Left cardiac atrium (tissue), 4 donors: Measurements from ENCODE around the gene MROH2A. TPM values are rescaled to one million over a fixed set of nuclear protein-coding genes. Genes with fewer than 3 reads are reported as not detected.

Source experiments
- ATAC-seq, 2 donors: fragments of 200-7000 bp; cut with Tn5 transposase; one replicate each; pipeline ENCODE4 v1.9.1; 2020; ENCODE audit warnings: mild to moderate bottlenecking in 2 of 2, moderate library complexity in 2 of 2
- DNase-seq: peaks from one replicate; pipeline ENCODE4 v3.0.0-alpha.2; 2020
- intact Hi-C, 2 donors: fragments of 100-400 bp; cut with DNase I; formaldehyde crosslinking; loops; one replicate each; pipeline versions ENCODE4 v1.14.1 to v1.15.1; 2022 to 2023
- total RNA-seq, 2 donors: library from RNA; stranded (reverse); fragmentation: NEBNext Ultra II Directional; extraction: Animal tissue kit (Norgen Biotek cat#: 25700); gene quantifications; one replicate each; pipeline ENCODE4 v1.2.1, GENCODE V29; 2021
- donor health status: DM: no; HTN: yes; CAD: no.
- donor health status: DM: no; HTN: yes; CAD: no; lungs with severe emphysema.
- donor health status: DM: yes; HTN: yes; CAD: no.
- donor health status: Dilated cardiomyopathy.

MROH2A gene
- total RNA-seq, 2 donors from 2014 or later = not detected

DNA sequence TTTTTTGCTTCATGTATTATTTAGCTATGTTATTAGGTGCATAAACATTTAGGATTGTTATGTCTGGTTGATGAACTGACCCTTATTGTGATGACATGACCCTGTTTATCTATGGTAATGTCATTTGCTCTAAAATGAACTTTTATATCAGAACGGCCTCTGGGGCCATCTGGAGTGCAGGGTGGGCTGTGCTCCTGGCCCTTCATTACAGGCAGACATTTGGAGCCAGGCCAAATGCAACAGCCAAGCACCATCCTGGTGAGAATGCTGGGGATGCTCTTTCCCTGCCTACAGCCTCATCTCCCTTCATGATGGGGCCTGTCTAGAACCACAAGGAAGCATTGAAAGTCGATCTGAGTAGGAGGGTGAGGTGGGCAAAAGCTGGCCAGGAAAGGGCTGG lies 38.2 kb downstream of the MROH2A start:
- no peak for DNase-seq
- intact Hi-C loops = no loop called here
- ATAC-seq = no peak

DNA sequence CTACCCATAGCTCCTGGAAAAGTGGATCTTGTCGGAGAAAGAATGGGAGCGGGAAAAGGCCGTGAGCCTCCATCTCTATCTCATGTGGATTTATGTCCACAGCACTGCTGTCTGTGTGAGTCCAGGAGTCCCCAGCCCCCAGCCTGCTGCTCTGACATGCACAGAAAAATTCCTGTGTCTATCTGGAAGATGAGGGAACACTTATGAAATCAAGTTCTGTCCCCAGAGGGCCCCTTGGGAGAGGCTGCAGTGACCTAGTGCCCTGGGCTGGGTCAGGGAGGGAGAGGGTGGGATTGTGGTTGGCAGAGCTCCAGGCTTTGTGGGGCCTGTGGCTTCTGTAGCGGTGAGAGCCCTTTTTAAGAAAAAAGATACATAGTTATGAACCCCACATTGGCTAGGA lies 38.6 kb downstream of the MROH2A start:
- intact Hi-C loops = no loop called here
- no peak for ATAC-seq
- DNase-seq = no peak

DNA sequence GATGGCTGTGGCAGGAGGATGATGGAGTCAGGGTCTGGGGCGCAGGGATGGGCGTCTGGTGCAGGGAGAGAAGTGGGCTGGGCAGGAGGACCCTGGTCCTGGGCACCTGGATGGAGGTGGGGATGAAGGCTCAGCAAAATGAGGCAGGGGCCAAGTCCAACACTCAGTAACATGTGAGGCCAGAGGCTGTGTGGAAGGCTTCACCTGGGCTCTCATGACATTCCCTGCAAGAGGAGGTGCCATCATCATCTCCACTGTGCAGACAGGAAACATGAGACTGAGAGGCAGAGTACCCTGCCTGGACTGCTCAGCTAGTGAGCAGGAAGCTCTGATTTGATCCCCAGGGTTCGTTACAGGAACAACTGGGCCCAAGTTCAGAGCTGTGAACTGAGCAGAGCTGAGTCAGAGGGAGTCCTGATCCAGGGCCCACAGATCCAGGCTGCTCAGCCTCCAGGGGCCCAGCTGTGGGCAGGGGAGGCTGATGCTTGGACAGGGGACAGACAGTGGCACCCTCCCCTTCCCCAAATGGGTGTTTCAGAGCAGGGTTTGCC lies 39.3 kb downstream of the MROH2A start:
- DNase-seq (no peak), ATAC-seq (peak; percentile 31 to 51)
- intact Hi-C loops = no loop called here

DNA sequence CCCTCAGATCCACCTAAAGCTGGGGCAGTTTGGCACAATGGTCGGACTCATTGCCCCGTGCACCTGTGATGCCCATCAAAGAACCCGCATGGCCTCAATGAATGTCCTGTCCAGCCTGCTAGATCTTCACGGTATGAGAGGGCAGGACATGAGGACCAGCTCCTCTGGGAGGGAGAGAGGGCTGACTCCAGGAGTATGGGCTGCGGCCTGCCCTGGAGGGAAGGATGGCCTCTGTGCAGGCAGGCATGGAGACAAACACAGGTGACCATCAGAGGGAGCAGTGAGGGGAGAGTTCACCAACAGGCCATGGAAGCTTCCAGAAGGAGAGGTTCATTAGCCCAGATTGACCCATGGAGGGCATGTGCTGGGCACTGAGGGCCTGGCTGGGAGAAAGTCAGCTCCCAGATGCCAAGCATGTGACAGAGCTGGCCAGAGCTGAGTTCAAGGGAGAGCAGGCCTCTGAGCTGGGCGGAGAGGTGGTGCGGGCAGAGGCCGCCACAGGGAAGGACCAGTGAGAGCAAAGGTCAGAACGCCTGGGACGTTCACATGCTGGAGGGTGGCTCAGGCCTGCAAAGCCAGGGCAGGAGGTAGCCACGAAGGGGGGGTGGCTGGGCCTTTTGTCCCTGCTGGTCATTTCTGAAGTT lies 40.0 kb downstream of the MROH2A start:
- no peak for DNase-seq
- no peak for ATAC-seq
- intact Hi-C loops = no loop called here

DNA sequence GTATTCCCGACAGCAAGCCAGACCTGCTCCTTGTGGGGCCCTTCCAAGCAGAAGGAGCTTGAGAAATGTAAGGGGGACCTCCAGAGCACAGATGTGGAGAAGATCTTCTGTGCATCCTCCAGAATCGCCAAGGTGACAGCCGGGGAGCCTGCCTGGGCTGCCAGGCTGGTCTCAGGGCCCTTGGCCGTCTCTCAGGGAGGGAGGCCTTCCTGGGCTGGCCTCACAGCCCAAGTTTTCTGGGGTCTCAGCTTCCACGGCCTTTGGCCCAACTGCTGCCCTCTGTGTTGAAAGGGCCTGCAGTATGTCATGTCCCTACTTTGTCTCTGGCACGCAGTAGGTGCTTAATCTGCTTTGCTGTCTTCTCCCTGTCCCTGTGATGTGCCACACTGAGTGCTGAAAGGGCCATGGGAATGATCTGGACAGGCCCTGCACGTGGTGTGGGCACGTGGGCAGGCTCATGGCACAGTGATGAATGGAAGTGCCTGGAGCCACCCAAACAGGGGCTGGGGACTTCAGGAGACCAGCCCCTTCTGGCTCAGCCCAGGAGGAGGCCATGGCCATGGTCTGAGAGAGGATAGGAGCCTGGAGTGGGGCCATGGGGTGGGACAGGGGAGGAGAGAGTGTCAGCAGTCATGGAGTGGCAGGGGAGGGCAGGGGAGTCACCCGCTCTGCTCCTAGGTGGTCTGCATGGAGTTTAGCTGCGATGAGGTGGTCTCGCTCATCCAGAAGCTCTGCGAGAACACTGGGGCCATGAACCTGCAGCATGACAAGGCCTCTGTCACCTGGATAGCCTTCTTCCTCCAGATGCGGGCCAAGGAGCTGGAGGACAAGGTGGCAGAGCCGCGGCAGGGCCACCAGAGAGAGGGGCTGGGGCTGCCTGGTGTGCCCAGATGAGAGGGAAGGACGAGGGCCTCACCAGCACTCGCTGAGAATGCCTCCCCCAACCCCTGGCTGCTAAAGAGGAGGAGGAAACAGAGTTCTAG lies 40.8 kb downstream of the MROH2A start:
- intact Hi-C loops = no loop called here
- DNase-seq (no peak), ATAC-seq (no peak)

DNA sequence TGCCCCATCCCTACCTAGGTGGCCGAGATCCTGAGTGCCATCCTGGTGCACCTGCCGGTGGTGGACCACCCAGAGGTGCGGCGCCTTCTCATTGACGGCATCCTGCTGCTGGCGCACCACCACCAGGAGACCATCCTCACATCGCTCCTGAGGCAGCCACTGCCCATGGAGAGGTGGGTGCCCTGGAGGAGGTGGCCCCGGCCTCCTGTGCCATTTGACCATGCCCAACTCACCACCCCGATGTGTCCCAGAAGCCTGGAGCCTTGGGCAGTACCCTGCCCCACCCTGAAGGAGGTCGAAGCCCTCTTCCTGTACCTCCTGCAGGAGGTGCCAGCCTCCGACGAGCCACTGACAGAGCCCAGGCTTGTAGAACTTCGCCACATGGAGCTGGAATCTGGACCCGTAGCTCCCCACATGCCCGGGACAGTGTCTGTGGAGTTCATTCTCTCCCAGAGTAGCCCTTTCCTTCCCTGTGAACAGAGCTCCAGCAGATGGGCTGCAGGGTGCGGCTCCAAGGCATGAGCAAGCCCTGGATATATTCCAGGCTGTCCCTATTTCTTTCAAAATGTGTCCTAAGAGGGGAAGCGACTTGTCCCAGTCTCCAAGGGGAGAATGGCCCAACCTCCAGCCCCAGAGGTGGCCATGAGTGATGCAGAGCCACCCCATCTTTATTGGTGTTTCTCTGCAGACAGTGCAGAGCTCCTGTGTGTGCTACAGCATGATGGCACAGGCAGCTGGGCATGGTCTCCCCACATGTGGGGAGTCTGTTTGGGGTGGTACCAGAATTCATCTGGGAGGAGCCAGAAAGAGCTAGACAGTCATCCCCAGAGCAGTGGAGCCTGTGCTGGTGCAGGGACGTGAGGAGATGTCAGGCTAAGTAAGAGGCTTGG lies 42.0 kb downstream of the MROH2A start:
- intact Hi-C loops = no loop called here
- ATAC-seq (no peak), DNase-seq (no peak)

DNA sequence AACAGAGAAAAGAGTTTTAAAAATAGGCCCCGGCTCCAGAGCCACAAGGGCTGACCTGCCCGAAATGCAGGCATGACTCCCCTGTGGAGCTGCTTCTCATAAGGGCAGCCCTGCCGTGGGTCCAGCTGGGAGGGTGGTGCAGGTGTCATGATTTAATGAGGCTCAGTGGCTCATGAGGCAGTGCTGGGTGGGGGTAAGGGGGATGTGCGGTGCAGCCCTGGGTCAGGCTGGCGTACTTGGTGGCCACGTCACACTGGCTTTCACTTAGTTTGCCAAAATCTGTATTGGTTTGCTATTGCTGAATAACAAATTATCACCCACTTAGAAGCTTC lies 42.6 kb downstream of the MROH2A start:
- DNase-seq (no peak), ATAC-seq (no peak)
- intact Hi-C loops = no loop called here

DNA sequence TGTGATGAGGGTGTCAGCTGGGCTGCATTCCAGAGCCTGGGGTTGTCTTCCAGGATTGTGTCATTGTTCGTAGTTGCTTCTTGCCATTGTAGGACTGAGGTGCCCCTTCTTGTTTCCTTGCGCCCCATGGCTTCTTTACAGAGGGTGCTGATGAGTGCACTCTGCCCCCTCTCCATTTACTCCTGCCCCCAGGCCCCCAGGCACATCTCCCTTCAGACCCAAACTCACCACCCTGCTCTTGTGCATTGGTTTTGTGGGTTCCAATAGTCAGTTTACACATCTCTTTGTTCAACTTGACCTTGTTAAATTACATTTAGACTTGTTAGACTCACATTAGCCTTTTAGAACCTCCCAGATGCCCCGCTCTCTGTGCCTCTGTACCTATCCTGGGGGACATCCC lies 43.1 kb downstream of the MROH2A start:
- DNase-seq (no peak), ATAC-seq (no peak)
- intact Hi-C loops = no loop called here

DNA sequence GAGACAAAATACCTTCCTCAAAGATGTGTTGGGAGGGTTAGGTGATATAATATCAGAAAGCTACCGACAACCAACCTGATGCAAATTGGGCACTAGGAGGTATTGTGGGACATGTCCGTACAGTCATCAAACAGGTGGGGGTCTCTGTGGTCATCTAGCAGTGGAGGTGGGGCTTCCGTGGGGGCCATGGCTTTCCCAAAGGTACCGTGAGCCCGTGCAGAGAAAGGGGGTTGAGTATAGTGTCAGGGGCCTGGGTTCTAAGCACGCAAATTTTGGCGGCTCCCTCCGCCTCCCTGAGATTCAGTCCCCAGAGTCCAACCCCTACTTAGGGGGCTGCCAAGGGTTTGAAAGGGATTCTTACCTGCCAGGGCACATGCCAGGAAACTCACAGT lies 43.6 kb downstream of the MROH2A start:
- no peak for ATAC-seq
- no peak for DNase-seq
- intact Hi-C loops = no loop called here

DNA sequence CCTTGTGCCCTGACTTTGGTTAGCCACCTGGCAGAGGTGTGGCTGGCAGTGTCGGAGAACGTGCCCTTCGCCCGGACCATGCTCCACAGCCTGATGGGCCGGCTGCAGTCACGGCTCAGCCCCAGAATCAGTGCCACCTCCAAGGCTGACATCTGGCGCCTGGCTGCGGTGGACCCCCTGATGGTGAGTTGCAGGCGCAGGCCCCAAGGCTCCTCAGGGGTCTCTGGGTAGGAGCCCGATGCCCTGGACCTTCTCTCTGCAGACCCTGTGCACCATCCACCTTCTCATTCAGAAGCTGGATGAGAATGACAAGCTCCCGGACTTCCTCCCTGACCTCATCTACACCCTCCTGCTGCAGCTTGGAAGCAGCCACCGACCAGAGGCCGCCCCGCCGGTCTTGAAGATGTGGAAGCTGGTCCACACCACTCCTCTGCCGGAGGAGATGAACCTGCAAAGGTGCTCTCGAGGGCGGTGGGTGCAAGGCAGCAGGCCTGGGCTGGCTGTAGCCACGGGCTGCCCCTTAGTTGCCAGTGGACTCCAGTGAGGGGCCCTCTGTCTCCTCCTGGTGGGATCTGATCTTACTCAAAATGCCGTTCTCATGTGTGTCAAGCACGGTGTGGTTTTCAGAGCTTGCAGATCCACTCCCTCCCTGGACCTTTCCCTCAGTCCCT lies 44.1 kb downstream of the MROH2A start:
- intact Hi-C loops = no loop called here
- DNase-seq (no peak), ATAC-seq (no peak)

DNA sequence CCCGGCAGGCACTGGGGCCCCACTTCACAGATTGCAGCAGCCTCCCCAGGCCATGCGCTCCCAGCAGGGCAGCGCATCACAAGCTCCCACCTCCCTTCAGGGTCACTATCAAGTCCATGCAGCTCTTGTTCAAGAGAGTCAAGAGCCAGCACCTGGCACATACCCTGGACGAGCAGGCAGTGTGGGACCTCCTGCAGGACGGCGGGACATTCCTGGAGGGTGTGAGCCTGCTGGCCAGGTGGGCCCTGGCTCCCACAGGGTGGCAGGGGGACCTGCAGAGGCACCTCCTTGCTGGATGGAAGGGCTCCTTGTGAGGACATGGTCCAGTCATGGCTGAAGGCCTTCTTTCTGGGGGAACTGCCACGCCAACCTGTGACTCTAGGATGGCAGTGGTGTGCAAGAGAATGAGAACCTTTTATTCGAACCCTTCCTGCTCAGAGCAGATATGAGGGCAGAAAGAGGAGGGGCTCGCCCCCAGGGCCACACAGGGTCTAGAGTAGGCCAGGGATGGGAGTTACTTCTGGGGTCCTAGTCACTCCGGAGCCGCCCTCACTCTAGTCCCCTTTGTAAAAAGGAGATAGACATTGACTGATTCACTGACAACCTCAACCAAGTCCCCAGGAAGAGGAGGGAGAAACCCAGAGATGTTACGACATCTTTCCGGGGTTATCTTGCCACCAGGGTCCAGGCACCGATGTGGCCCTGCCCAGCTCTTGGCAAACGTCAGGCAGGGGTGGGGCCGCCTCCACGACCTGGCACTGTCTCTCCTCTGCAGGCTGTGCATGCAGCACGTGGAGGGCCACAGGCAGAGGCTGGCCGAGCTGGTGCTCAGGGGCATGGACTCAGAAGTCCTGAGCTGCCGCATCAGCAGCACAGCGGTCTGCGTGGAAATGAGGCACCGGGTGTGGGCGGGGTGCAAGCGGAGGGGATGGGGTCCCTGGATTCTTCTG lies 44.9 kb downstream of the MROH2A start:
- intact Hi-C loops = no loop called here

DNA sequence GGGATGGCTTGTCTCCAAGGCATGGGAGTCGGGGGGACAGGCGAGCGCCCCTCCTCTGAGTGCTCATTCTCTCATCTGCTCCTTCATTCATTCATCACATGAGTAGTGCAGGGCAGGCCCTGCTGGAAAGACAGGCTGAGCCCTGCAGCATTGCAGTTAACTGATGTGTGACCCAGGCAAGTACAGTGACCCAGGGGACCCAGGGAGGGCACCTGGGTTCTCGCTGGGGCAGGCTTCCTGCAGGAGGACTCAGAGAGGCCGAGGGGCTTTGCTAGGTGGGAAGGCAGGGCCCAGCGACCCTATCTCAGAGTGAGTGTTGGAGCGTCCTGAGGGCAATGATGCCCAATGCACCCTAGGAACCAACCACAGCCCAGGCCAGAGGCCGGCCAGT lies 45.6 kb downstream of the MROH2A start:
- DNase-seq (no peak), ATAC-seq (no peak)
- intact Hi-C loops = no loop called here

More for the DNA sequence above, 44.9 kb downstream of the MROH2A start:
- DNase-seq = no peak
- peak in 1 of 2 donors; percentile 44 for ATAC-seq

DNA sequence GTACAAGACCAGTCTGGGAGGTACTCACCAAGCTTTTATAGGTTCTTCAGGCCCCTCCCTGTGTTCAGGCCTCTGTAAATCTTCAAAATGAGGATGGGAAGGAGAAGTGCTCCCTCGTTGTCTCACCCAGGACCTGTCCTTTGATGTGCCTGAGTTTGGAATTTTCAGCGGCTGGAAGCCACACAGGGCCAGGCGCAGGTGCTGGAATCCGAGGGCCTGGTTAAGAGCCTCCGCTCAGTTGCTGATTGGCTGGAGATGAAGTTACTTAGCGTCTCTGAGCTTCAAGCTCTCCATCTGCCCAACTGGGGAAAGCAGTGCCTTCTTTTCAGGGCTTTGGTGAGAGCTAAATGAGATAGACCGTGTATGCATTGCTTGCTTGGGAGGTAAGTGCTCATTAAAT lies 46.2 kb downstream of the MROH2A start:
- DNase-seq (no peak), ATAC-seq (no peak)
- intact Hi-C loops = no loop called here

DNA sequence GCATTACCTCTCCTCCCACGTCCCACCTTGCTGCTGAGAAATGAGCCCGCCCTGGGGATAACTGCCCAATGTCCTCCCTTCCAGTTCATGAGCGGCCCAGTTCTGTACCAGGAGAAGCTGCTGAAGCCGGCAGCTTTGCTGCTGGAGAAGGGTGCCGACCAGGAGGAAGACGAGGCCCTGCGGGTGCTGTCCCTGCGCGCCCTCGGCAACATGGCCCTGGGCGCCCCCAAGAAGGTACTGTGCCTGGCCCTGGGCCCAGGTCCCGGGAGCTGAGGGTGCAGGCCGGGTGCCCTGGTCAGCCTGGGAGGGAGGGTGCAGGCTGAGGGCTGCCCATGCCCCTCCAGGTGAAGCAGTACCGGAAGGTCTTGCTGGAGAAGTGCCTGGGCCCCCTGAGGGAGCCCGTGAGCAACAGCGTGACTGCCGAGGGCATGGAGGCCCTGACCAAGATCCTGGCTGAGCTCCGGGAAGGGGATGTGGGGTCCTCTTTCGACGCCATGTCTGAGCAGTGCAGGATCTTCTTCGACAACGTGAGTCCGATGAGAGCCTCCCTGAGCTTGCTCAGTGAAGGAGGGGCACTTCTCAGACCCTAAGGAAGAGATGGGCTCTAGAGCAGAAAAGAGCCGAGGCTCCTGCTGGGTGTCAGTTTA lies 50.5 kb downstream of the MROH2A start:
- DNase-seq (peak; percentile 11), ATAC-seq (no peak)
- intact Hi-C loops = no loop called here

DNA sequence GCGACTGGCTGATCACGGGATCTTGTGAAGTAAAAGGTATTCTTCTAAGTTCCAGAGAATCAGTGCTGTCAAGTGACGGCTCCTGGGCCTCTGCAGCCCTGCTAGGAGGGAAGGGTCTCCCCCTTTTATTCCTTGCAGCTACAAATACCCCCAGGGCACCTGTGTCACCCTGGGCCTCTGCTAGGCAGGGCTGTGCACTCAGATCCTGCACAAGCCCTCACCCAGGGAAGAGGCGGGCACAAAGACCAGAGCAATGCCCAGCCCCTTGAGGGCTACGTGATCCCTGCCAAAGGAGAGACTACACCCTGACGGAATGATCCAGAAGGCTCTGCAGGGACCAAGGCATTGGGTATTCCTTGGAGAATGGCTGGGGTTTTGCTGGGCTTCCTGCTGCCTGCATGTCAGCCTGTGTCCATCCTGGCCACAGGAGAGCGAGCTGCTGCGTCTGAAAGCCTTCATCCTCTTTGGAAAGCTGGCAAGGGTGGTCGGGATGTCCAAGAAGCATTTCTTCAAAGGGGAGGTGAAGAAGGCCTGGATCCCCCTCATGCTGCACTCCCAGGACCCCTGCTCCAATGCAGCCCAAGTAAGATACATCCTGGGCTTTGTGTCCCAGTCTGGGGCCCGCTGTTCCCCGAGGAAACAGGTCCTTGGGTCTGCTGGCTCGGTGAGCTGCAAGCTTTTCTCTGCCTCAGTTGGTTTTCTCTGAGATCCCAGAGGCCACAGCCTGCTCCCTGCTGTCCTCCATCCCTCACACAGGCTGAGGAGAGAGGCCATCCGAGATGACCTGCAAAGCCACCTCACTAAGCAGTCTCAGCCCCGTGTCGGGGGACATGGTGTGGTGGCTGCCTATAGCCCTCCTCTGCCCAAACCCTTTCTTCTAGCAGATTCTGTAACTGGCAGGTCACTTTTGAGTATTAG lies 51.3 kb downstream of the MROH2A start:
- intact Hi-C loops = no loop called here
- ATAC-seq (no peak), DNase-seq (no peak)

DNA sequence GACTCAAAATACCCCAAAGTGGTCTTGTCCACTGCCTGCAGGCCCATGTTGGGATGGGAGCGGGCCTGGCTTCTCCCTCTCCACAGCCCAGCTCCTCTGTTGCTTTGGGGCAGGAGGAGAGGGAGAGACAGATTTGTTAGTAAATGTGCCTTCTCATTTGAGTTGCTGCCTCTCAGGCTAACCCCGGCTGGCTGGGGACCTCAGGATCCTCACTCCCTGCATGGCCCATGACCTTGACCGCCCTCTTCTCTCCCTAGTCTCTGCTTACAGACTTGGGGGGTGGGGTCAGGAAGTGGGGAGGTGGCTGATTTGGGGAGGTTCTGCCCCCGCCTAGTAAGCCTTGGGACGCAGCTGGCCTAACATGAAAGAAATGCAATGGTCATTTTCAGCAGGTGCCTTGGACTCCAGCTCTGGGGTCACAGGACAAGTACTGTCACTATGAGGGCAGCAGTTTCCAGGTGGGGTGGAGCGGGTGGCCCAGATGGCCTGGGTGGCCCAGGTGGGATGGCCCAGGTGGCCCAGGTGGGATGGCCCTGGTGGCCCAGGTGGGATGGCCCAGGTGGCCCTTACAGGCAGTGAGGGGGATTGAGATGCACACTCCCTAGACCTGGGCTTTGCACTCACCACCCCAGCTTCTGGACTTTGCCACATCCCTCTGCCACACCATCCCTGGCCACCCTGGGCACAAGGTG lies 52.1 kb downstream of the MROH2A start:
- intact Hi-C loops = no loop called here
- DNase-seq (peak; percentile 3), ATAC-seq (no peak)
